Vagina (tissue), 2 donors: ENCODE results near the gene UNC79.

ENCODE experiments used
- POLR2A ChIP-seq, 2 donors: fragments of 450-650 bp; IDR thresholded peaks; one replicate each; pipeline ENCODE4 v1.6.1; 2017; ENCODE audit warnings: antibody characterized with exemption in 2 of 2, mild to moderate bottlenecking in 2 of 2, moderate library complexity in 2 of 2
- TF ChIP-seq, protein P1 (sequence below), 3 experiments: fragments of 450-650 bp in 2 of 3; fragments of 200-600 bp in 1 of 3; sonication (generic) in 1 of 3; IDR thresholded peaks; one replicate each; pipeline ENCODE4 v1.5.1; 2017 to 2019; ENCODE audit warnings: antibody characterized with exemption in 3 of 3, mild to moderate bottlenecking in 2 of 3, moderate library complexity in 2 of 3

DNA sequence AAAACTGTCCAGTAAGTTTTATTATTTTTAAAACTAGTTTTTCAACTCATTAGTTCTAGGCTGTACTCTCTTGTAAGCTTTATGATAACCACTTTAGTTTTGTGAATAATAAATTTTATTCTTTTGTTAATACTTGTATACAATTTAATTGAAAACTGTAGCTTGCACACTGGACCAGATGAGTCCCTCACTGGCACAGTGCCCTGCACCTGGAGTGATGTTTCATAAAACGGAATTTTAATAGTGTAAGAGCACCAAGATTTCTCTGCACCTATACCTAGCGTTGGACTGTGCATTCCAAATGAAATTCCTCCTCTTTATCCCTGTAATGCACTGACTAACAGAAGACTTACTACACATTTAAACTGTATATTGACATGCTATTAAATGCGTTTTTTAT lies 276.7 kb downstream of the UNC79 start:
- TF ChIP-seq POLR2A (IDR thresholded peaks at IDR 0.05), result no peak
- TF ChIP-seq, protein P1, sequence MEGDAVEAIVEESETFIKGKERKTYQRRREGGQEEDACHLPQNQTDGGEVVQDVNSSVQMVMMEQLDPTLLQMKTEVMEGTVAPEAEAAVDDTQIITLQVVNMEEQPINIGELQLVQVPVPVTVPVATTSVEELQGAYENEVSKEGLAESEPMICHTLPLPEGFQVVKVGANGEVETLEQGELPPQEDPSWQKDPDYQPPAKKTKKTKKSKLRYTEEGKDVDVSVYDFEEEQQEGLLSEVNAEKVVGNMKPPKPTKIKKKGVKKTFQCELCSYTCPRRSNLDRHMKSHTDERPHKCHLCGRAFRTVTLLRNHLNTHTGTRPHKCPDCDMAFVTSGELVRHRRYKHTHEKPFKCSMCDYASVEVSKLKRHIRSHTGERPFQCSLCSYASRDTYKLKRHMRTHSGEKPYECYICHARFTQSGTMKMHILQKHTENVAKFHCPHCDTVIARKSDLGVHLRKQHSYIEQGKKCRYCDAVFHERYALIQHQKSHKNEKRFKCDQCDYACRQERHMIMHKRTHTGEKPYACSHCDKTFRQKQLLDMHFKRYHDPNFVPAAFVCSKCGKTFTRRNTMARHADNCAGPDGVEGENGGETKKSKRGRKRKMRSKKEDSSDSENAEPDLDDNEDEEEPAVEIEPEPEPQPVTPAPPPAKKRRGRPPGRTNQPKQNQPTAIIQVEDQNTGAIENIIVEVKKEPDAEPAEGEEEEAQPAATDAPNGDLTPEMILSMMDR (IDR thresholded peaks at IDR 0.05), result no peak
